Measurements from ENCODE around the gene USP44.
A peak's percentile ranks its signal among the peaks of the same experiment; 100 is the strongest.
"Not testable (repeated sequence)": the region's sequence is repeated elsewhere in the genome, so short reads cannot be mapped to it uniquely, and the experiment has no call there.

USP44 gene

DNA sequence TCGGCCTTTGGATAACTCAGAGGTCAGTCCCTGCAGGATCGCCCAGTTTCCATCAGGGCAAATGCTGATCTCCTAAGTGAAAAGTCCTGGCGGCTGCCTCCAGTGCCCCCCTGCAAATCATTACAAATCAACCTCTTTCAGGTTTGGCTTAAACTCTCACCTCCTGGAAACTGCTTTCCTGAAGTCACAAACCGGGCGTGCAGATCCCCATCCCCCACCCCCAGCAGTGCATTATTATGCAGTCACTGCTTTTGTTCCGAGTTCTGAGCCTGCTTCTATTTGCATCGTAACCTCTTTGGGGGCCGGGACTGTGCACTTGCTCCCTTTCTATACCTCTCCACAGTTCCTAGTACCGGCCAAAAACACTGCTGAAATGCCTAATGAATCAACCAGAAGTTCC lies at the start of gene USP44:
Gene USP44, minus strand, starts transcription at position 172 of the 400 bp plus-strand sequence. CDS start 17,220 bp downstream, outside the sequence.
- DNase-seq, result no peak

DNA sequence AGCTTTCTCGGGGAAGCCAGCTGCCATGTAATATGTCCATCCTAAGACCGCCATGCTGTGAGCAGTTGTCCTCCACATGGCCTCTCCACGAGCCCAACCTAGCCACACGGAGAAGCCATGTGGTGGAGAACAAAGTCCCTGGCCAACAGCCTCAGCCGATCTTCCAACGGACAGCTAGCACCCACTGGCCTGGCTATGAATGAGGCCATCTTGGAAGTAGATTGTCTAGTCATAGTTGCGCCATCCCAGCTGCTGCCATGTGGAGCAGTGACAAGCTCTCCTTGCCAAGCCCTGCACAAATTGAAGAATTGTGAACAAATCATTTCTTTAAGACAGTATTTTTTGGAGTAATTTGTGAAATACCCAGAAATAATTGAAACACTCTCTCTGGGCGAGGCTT lies 49.3 kb upstream of the USP44 start:
- DNase-seq, result no peak

DNA sequence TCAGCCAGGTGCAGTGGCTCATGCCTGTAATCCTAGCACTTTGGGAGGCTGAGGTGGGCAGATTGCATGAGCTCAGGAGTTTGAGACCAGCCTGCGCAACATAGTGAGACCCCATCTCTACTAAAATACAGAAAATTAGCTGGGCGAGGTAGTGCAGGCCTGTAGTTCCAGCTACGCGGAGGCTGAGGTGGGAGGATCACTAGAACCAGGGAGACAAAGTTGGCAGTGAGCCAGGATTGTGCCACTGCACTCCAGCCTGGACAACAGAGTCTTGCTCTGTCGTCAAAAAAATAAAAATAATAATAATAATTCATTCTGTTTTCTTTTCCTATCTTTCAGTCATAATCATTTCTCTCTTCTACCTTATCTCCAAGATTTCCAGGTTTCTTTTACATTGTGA lies 48.6 kb upstream of the USP44 start:
- no peak for DNase-seq

DNA sequence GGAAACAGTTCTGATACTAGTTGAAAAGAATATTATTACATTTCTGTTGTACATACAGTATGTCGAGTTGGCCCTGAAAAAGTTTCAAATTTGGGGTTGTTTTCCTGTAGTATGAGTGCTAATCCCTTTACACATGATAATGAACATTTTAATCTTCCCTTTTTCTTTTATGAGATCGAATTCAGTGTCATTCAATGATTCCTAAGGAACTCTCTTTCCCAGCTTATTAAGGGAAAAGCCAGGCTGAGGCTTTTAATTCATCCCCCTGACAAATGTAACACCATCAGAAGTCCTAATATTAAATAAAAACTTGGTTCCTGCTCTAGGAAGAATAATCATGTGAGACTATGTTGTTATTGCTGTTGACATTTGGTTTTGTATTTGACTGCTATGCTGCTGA lies 42.9 kb upstream of the USP44 start:
- DNase-seq, result no peak

DNA sequence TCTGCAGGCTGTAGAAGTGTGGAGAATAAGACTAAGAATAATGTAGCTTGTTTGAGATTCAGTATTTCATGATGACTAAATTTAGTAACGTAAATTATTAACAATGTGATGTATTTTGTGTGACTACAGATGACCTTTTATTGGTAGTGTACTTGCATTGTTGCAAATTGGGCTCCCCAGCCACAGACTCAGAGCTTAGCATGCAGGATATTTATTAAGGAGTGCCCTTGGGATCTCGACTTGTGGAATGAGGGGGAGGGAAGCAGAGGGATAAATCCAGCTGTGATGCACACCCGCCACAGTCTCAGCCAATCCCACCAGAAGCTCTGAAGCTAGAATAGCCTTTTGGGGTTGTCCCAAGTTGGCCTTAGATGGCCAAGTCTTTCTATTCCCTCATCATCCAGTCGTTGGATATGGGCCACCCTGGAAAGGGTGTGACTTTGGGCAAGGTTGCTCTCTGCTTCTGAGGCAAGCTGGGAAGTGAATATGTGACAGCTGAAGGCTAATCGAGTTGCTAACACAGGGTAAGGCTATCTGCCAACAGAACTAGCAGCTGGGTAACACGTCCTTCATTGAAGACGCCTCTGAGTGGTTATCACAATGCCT lies 42.1 kb upstream of the USP44 start:
- no peak for DNase-seq

DNA sequence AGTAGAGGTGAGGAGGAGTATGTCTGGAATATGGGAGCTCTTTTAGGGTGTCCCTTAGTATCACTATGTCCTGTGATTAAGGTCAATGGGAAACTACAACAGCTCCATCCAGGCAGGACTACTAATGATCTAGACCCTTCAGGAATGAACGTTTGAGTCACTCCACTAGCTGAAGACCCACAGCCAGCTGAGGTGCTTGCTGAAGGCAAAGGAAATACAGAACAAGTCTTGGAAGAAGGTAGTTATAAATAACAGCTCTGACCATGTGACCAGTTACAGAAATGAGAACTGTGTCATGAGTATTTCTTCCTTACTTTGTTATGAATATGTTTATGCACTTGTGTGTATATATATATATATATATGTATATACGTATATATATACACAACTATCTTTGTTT lies 40.5 kb upstream of the USP44 start:
- no peak for DNase-seq

DNA sequence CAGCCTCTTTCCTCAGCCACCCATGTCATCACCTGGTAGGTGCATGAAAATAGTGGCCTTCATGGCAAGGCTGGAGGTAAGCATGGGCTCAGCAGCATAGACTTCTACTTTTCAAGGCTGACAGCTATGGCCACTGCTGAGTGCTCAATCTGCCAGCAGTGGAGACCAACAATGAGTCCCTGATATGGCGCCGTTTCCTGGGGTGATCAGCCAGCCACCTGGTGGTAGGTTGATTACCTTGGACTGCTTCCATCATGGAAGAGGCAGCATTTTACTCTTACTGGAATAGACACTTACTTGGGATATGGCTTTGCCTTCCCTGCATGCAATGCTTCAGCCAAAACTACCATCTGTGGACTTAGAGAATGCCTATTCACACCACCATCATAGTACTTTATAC lies 39.5 kb upstream of the USP44 start:
- no peak for DNase-seq

DNA sequence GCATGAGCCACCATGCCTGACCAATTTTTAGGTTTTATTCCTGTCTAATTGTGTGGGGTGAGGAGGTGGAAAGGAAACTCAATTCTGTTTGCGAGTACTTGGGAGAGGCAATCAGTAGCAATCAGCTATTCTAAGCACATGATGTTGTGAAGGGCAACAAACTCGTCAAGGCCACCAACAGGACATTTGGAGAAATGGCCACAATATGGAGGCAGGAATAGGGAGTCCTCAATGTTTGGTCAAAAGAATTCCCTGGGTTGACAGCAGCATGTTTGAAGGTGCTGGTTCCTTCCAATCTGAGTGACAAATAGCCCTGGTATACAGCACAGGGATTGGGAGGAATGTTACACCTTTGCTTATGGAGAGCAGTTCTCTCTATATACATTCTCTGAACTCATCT lies 32.7 kb upstream of the USP44 start:
- DNase-seq, result no peak

DNA sequence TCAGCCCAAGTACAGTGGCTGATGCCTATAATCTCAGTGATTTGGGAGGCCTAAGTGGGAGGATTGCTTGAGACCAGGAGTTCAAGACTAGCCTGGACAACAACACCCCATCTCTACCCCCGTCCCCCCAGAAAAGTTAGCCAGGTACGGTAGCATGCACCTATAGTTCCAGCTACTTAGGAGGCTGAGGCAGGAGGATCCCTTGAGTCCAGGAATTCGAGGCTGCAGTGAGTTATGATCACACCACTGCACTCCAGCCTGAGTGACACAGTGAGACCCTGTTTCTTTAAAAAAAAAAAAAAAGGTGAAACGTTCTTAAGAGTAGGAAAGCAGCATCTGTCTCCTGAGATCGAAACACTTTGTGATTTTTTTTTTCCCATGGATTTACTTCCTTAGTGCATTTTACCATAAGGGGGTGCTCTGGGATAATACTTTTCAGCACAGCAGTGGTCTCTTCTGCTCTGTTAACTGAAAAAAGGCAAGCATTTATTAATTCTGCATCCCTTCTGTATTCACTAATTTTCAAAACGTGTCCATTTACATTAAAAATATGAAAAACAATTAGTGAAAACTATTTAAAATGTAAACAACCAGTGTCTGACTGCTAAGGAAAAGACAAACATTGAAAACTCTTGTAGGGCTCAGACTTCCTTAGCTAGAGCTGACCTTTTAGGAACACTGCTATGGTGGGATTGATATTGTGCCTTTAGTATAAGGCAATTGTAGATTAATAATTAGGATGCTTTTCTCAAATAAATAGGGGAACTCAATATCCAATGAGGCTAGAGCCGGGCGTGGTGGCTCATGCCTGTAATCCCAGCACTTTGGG lies 31.2 kb upstream of the USP44 start:
- DNase-seq, result no peak

DNA sequence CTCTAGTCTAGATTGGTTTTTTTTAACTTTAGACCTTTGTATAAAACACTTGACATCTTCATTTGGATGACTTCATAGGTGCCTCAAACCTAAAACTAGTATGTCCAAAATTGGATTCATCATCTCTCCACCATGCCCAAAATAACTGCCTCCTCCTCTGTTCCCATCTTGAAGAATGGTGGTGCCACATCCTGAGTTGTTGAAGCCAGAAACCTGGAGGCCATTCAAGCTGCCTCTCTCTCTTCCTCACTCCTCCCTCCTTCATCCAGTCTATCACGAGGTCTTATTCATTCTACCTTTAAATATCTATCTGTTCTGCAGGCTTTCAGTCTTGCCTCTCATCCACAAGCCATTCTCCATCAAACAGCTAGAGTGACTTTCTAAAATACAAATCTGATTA lies 26.5 kb upstream of the USP44 start:
- no peak for DNase-seq

DNA sequence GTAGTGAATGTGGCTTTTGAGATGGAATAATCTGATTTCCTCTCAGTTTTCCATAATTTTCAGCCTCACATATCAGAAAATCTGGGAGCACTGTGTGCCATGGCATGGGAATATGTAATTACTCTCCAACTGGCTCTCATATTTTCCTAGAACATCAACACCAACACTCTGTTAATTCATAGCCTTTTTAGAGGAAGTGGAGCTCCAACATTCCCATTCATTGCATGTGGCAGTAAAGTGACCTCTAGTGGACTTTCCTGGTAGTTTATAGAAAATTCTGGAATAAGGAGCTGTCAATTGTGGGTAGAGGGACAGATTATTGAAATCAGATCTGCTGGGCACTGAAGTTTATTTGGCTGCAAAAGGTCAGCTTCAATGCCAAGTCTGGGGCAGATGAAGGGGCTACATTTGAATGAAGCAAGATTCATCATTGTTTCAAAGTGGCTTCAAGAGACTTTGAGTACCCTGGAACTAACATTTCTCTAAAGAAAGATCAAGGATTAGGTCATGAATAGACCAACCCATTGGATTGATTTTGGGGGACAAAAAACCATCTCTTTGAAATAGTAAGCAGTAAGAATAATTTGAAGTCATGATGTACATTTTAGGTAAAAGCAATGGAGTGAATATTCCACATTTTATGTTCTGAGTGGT lies 23.6 kb upstream of the USP44 start:
- no peak for DNase-seq

DNA sequence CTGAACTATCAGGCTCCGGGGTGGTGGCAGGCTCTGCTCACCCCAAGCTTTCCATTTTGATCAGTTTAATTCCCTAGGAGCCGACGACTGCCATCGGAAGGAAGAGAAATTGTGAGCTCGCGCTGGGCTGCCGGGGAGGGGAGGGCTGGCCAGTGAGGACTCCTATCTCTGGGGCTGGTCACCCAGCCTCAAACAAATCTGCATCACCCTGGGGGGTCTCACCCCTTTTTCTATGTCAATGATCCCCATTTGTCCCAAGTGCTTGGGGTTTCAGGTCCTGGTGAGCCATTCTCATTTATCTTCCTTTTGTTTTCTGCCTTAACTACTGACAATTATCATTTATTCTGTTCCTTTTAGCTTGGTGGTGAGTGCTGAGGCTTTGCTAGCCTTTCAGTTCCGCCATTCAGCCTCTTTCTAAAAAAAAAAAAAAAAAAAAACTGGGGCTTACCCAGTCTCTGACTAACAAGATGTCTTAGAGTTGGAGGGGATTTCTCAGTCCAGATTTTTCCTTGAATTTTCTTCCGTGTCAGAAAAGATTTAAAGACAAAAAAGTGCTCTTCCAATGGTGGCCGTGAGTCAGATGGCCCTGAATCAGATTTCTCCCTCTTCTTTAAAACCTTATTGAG lies 22.8 kb upstream of the USP44 start:
- DNase-seq, result no peak

DNA sequence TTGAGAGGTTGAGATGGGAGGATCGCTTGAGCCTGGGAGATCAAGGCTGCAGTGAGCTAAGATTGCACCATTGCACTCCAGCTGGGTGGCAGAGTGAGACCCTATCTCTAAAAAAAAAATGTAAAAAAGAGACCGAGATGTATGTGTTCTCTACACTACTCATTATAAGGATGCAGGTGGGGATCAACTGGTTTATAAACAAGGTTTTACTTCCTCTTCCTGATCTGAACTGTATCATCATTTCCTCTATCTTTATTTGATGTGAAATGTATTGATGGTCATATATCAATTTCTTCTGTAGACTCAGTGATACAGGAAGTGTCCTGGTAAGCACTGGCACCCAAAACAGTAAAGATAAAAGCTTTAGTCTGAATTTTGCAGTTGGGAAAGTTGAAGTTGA lies 20.1 kb upstream of the USP44 start:
- no peak for DNase-seq

DNA sequence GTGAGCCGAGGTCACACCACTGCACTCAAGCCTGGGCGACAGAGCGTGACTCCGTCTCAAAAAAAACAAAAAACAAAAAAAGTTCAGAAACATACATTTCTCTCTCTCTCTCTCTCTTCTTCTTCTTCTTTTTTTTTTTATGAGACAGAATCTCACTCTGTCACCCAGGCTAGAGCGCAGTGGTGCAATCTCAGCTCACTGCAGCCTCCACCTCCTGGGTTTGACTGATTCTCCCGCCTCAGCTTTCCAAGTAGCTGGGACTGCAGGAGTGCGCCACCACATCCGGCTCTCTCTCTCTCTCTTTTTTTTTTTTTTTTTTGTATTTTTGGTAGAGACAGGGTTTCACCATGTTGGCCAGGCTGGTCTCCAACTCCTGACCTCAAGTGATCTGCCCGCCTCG lies 16.8 kb upstream of the USP44 start:
- not testable (repeated sequence) for DNase-seq

DNA sequence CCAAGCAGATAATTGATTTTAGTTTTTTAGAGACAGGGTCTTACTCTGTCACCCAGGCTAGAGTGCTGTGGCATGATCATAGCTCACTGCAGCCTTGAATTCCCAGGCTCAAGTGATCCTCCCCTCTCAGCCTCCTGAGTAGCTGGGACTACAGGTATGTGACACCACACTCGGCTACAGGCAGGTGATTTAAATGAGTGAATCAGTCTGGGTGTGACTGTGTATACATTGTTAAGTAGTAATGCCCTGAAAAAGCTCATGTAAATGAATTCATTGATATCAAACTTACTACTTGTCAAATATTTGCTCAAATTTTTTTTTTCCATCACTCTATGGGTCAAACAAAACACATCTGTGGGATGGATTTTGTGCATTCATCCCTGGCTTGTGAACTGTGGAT lies 6.3 kb upstream of the USP44 start:
- no peak for DNase-seq

DNA sequence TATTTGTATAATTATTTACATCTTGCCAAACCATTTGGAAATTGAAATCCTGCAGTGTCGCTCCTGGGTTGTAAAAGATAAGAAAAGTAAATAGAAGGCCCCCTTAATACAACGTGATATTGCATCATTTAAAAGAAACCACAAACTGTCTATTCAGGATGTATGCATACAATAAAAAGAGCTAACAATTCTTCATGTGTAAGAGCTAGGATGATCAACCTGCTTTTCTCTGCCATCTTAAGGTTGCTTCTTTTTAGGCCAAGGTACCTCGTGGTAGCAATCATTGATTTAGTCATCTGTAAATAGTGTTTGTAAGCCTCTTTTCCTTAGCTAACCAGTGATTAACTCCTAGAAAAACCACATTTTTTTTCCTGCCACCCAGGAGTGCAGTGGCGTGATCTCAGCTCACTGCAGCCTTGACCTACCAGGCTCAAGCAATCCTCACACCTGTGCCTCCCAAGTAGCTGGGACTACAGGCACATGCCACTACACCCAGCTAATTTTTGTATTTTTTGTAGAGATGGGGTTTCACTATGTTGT lies 3.3 kb upstream of the USP44 start:
- no peak for DNase-seq

DNA sequence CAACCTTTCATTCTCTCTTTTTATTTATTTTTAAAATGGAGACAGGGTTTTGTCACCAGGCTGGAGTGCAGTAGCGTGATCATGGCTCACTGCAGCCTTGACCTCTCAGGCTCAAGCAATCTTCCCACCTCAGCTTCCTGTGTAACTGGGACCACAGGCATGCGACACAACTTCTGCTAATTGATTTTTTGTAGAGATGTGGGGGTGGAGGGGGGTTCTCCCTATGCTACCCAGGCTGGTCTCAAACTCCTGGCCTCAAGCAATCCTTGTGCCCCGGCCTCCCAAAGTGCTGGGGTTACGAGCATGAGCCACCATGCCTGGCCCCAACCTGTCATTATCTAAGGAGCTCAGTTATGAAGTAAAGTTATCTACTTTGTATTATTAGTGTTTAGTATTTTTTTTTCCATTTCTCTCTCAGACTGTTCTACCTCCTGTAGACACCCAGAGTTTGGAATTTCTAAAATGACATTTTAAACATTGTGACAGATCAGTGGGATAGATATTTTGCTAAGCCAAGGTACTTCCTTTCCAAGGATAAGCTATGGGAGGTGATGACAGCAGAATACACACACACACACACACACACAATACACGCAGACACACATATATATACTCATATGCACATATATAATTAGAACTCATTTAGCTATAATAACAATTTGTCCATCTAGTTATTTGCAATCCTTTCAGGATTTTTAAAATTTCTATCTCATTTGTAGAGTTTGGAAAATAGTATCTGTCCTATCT lies 2.1 kb upstream of the USP44 start:
- DNase-seq, result no peak

DNA sequence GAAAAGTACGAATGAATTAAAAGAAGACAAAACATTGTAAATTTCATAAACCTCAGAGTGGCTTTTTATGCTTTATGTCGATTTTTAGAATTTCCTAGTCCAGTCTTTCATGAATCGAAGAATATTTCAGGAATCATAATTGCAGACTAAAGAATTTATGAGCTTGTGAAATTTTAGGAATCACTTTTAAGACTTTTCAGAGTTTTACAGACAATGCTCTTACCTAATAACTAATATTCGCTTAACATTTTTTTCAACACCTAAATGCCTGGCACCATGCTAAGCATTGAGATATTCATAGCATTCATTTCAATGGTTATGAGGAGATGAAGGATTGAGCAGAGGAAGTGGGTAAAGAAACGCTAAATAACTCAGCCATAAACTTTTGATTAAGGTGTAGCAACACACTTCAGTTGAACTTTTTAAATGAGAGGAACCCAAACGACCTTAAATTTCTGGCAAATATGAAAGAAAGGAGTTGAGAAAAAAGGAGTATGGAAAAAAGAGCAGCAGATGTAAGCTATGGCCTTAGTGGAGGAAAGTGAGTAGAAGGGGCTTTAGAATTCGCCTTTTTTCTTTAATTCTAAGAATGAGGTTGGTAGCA lies 739 bp upstream of the USP44 start:
- no peak for DNase-seq

DNA sequence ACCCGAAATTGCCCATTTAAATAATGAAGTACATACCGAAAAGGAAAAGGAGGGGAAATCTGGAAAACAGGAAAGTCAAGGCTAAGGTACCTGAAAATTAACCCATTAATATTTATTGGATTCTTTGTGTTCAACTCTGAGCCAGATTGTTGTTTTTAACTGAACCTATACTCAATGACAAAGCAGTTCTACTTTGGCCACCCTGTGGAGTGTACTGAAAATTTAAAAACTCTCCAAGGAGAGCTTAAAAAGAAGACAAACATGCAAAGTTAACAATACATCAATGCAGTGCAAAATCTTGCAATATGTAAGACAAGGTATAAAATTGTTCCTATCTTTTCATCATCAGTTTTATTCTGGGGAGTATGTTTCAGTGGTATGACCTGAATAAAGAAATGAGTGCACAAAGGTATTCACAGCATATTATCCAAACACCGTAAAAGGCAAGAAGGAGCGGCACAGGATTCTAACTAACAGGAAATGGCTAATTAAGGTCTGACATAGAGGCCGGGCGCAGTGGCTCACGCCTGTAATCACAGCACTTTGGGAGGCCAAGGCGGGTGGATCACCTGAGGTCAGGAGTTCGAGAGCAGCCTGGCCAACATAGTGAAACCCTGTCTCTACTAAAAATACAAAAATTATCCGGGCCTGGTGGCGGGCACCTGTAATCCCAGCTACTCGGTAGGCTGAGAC lies 1.7 kb downstream of the USP44 start:
- no peak for DNase-seq

DNA sequence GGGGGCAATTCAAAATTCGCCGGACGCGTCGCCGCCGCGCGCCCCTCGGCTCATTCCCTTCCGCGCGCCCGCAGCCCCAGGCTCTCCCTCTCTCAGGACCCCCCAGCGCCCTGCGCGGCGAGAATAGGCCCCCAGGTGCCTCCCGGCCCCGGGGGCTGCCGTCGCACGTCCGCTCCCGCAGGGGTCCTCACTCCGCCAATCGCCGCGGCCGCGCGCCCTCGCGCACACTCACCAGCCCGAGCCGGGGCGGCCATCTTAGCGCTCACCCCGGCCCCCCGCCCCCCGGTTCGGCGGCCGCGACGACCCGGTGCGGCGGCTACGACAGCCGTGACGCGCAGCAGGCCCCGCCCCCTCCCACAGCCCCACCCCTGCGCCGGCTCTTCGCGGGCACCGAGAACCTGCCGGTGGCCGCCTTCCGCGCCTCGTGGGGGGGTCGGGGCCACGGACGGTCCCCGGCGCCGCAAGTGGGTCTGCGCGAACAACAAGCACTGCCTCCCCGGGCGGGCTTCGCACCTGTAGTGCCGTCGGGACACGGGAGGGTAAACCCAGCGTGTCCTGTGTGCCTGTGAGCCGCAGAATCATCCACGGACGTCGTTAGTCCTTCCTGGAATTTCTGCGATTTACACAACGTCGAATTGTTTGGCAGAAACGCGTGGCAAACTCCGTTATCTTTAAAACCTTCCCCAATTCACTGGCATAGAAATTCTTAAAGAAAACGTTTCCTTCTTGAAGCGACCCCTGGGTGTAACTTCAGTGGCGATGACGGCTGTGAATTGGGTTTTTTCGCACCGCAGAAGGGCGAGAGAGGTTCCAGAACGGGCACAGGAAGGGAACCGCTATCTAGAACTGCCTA lies 2.5 kb downstream of the USP44 start:
- peak; percentile 53 for DNase-seq
